Activated CD4-positive, alpha-beta T cell treated with anti-CD3 and anti-CD28 coated beads, Interleukin-2, amount 50 U/mL, for 4 hours (primary cell): ENCODE results near the gene STARD10.
"Not testable (repeated sequence)": the region's sequence is repeated elsewhere in the genome, so short reads cannot be mapped to it uniquely, and the experiment has no call there.

ENCODE experiments used
- DNase-seq, 2 experiments: peaks; one replicate each; pipeline ENCODE4 v3.0.0-alpha.2; 2020

STARD10 gene

GRCh38 chr11:72806378-72806777, 12.5 kb upstream of the STARD10 start:
- not testable (repeated sequence) for DNase-seq

GRCh38 chr11:72805216-72805615, 11.4 kb upstream of the STARD10 start:
- no peak for DNase-seq

GRCh38 chr11:72802822-72803221, 9.0 kb upstream of the STARD10 start:
- no peak for DNase-seq

- no peak for DNase-seq
These were observed 5.6 kb upstream of the STARD10 start for GRCh38 chr11:72799441-72799840.

- DNase-seq, result no peak
These were observed 4.5 kb upstream of the STARD10 start for GRCh38 chr11:72798361-72798760.

- no peak for DNase-seq
These were observed 797 bp downstream of the STARD10 start for GRCh38 chr11:72793076-72793424.

- no peak for DNase-seq
These were observed 1.3 kb downstream of the STARD10 start for GRCh38 chr11:72792437-72793021.

- not testable (repeated sequence) for DNase-seq
These were observed 2.6 kb downstream of the STARD10 start for GRCh38 chr11:72791228-72791627.

GRCh38 chr11:72789493-72790131, 4.2 kb downstream of the STARD10 start:
- DNase-seq, result no peak

GRCh38 chr11:72788241-72788640, 5.6 kb downstream of the STARD10 start:
- DNase-seq, result no peak

- no peak for DNase-seq
These were observed 6.4 kb downstream of the STARD10 start for GRCh38 chr11:72787216-72788104.

GRCh38 chr11:72786305-72787215, 7.3 kb downstream of the STARD10 start:
- no peak for DNase-seq

- DNase-seq, result no peak
These were observed 9.2 kb downstream of the STARD10 start for GRCh38 chr11:72784662-72785061.

GRCh38 chr11:72783144-72783905, 10.5 kb downstream of the STARD10 start:
- no peak for DNase-seq

- DNase-seq, result no peak
These were observed 11.5 kb downstream of the STARD10 start for GRCh38 chr11:72782081-72782920.

- DNase-seq, result peak; percentile 55 to 57
These were observed 12.3 kb downstream of the STARD10 start for GRCh38 chr11:72781313-72782080.

- DNase-seq, result no peak
These were observed 12.9 kb downstream of the STARD10 start for GRCh38 chr11:72781063-72781312.

GRCh38 chr11:72780296-72781062, 13.4 kb downstream of the STARD10 start:
- no peak for DNase-seq

- DNase-seq, result no peak
These were observed 14.2 kb downstream of the STARD10 start for GRCh38 chr11:72779495-72780128.
